HTR-8/SVneo (cell line): Measurements from ENCODE around the gene RNU7-1.
A peak's percentile ranks its signal among the peaks of the same experiment; 100 is the strongest.

ENCODE experiments used
- DNase-seq: peaks from one replicate; pipeline ENCODE4 v3.0.0; 2011; ENCODE audit warnings: low spot score, mixed read lengths; ENCODE audit not compliant: insufficient read length
- FAIRE-seq: peaks from 2 replicates; lab custom pipeline; 2011; peaks lifted over from hg19 to GRCh38; lab: Jason Lieb, UNC

The RNU7-1 gene

GRCh38 chr12:6916426-6917200, 27.0 kb upstream of the RNU7-1 start:
- FAIRE-seq (no peak), DNase-seq (no peak)

GRCh38 chr12:6917491-6918231, 26.0 kb upstream of the RNU7-1 start:
- FAIRE-seq: no peak
- DNase-seq: no peak

- no peak for FAIRE-seq
Measured at GRCh38 chr12:6919588-6919987, 24.0 kb upstream of the RNU7-1 start.

GRCh38 chr12:6921539-6921938, 22.1 kb upstream of the RNU7-1 start:
- FAIRE-seq (no peak), DNase-seq (no peak)

More at GRCh38 chr12:6919588-6919987, 24.0 kb upstream of the RNU7-1 start:
- DNase-seq: no peak

- DNase-seq (no peak), FAIRE-seq (peak; percentile 52)
Measured at GRCh38 chr12:6921996-6922946, 21.3 kb upstream of the RNU7-1 start.

- FAIRE-seq: no peak
Measured at GRCh38 chr12:6923003-6923732, 20.4 kb upstream of the RNU7-1 start.

GRCh38 chr12:6923851-6924250, 19.8 kb upstream of the RNU7-1 start:
- FAIRE-seq (no peak), DNase-seq (no peak)

More at GRCh38 chr12:6923003-6923732, 20.4 kb upstream of the RNU7-1 start:
- no peak for DNase-seq

GRCh38 chr12:6925239-6925539, 18.4 kb upstream of the RNU7-1 start:
- no peak for FAIRE-seq
- DNase-seq: no peak

- FAIRE-seq: peak; percentile 72
- peak; percentile 85 for DNase-seq
Measured at GRCh38 chr12:6925540-6926279, 17.9 kb upstream of the RNU7-1 start.

- peak; percentile 84 for FAIRE-seq
- DNase-seq: peak; percentile 70
Measured at GRCh38 chr12:6927379-6928021, 16.1 kb upstream of the RNU7-1 start, which contains the start of gene ATN1. ATN1 (plus strand) TSS chr12:6927959; CDS start chr12:6934002, 6,043 bp downstream.

- FAIRE-seq (no peak), DNase-seq (no peak)
Measured at GRCh38 chr12:6928022-6928702, 15.5 kb upstream of the RNU7-1 start.

- DNase-seq: no peak
- no peak for FAIRE-seq
Measured at GRCh38 chr12:6928703-6929407, 14.8 kb upstream of the RNU7-1 start.

GRCh38 chr12:6929466-6930452, 13.9 kb upstream of the RNU7-1 start:
- FAIRE-seq: peak; percentile 57
- no peak for DNase-seq

GRCh38 chr12:6932766-6933165, 10.8 kb upstream of the RNU7-1 start:
- DNase-seq: no peak
- no peak for FAIRE-seq

- FAIRE-seq: peak; percentile 69
- DNase-seq: no peak
Measured at GRCh38 chr12:6934110-6934509, 9.5 kb upstream of the RNU7-1 start.
